WTC11 (cell line): ENCODE measurements around the gene XIST.

Experiments
- GRHL2 ChIP-seq: fragments of 250-450 bp; sonication (Bioruptor Pico); IDR thresholded peaks from 2 replicates; pipeline ENCODE4 v1.8.0; 2022; ENCODE audit warnings: mild to moderate bottlenecking, moderate library complexity; ENCODE audit not compliant: insufficient replicate concordance, severe bottlenecking
- TEAD4 ChIP-seq: sonication (generic); formaldehyde crosslinking; IDR thresholded peaks from 2 replicates; pipeline ENCODE4 v1.8.0; 2022; ENCODE audit warnings: mild to moderate bottlenecking, missing genetic modification reagents
- ZNF263 ChIP-seq: sonication (generic); formaldehyde crosslinking; IDR thresholded peaks from 2 replicates; pipeline ENCODE4 v1.8.1; 2022; ENCODE audit warnings: low read depth, mild to moderate bottlenecking, moderate library complexity, missing genetic modification reagents
- TF ChIP-seq, protein P1 (sequence below): fragments of 200-600 bp; IDR thresholded peaks from 2 replicates; pipeline ENCODE4 v1.8.0; 2022; ENCODE audit warnings: antibody characterized with exemption
- TF ChIP-seq, protein P2 (sequence below): sonication (generic); formaldehyde crosslinking; IDR thresholded peaks from 2 replicates; pipeline ENCODE4 v1.8.1; 2022; ENCODE audit warnings: mild to moderate bottlenecking, moderate library complexity, missing genetic modification reagents
- TF ChIP-seq, protein P3 (sequence below): sonication (generic); formaldehyde crosslinking; IDR thresholded peaks from 2 replicates; pipeline ENCODE4 v1.8.0; 2022; ENCODE audit warnings: mild to moderate bottlenecking, missing genetic modification reagents
- TF ChIP-seq, protein P4 (sequence below): sonication (generic); formaldehyde crosslinking; conservative IDR thresholded peaks from 2 replicates; pipeline ENCODE4 v1.8.1; 2022; ENCODE audit warnings: mild to moderate bottlenecking, missing genetic modification reagents

DNA sequence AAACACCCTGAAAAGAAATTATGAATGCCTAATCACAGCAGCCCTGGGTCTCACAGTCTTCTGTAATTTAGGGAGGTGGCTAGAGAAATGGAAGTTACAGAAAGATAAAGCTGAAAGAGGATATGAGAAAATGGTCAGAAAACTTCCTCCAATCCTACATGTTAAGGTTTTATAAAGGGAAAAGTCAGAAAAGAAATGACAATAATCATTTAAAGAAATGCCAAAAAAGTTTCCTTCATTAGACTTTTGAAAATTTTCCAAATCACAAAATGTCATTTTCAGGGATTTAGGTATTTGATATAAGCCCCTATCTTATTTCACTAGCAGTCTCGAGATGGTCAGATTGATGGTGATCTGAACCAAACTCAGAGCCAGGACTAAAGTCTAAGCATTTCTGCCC is 13.4 kb downstream of the XIST start:
- TF ChIP-seq TEAD4 (CRISPR knock-in tag) (no peak), ZNF263 (CRISPR knock-in tag) (no peak), GRHL2 (CRISPR knock-in tag) (no peak)
- TF ChIP-seq, protein P1, sequence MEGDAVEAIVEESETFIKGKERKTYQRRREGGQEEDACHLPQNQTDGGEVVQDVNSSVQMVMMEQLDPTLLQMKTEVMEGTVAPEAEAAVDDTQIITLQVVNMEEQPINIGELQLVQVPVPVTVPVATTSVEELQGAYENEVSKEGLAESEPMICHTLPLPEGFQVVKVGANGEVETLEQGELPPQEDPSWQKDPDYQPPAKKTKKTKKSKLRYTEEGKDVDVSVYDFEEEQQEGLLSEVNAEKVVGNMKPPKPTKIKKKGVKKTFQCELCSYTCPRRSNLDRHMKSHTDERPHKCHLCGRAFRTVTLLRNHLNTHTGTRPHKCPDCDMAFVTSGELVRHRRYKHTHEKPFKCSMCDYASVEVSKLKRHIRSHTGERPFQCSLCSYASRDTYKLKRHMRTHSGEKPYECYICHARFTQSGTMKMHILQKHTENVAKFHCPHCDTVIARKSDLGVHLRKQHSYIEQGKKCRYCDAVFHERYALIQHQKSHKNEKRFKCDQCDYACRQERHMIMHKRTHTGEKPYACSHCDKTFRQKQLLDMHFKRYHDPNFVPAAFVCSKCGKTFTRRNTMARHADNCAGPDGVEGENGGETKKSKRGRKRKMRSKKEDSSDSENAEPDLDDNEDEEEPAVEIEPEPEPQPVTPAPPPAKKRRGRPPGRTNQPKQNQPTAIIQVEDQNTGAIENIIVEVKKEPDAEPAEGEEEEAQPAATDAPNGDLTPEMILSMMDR, result no peak
- TF ChIP-seq, protein P2, sequence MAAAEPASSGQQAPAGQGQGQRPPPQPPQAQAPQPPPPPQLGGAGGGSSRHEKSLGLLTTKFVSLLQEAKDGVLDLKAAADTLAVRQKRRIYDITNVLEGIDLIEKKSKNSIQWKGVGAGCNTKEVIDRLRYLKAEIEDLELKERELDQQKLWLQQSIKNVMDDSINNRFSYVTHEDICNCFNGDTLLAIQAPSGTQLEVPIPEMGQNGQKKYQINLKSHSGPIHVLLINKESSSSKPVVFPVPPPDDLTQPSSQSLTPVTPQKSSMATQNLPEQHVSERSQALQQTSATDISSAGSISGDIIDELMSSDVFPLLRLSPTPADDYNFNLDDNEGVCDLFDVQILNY (CRISPR knock-in tag), result no peak
- TF ChIP-seq, protein P3, sequence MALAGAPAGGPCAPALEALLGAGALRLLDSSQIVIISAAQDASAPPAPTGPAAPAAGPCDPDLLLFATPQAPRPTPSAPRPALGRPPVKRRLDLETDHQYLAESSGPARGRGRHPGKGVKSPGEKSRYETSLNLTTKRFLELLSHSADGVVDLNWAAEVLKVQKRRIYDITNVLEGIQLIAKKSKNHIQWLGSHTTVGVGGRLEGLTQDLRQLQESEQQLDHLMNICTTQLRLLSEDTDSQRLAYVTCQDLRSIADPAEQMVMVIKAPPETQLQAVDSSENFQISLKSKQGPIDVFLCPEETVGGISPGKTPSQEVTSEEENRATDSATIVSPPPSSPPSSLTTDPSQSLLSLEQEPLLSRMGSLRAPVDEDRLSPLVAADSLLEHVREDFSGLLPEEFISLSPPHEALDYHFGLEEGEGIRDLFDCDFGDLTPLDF (CRISPR knock-in tag), result no peak
- TF ChIP-seq, protein P4, sequence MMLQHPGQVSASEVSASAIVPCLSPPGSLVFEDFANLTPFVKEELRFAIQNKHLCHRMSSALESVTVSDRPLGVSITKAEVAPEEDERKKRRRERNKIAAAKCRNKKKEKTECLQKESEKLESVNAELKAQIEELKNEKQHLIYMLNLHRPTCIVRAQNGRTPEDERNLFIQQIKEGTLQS (CRISPR knock-in tag), result no peak
